HG03378 (cell line): ENCODE data around the gene TWF2.
A peak's percentile ranks its signal among the peaks of the same experiment; 100 is the strongest.

Experiments
- ATAC-seq: cut with Tn5 transposase; IDR thresholded peaks from one replicate; pipeline ENCODE4 v1.9.1; 2021; ENCODE audit warnings: mild to moderate bottlenecking, moderate library complexity; ENCODE audit not compliant: unreplicated experiment

Gene TWF2

GRCh38 chr3:52238193-52238760 lies 681 bp downstream of the TWF2 start:
- ATAC-seq = peak; percentile 4

- ATAC-seq = no peak
These were observed 1.2 kb downstream of the TWF2 start for GRCh38 chr3:52237657-52238172.

GRCh38 chr3:52237006-52237656 lies 1.8 kb downstream of the TWF2 start:
- no peak for ATAC-seq

GRCh38 chr3:52236424-52236886 lies 2.5 kb downstream of the TWF2 start:
- ATAC-seq = no peak

GRCh38 chr3:52234516-52235447 lies 4.2 kb downstream of the TWF2 start:
- ATAC-seq = no peak

- ATAC-seq = no peak
These were observed 5.0 kb downstream of the TWF2 start for GRCh38 chr3:52233968-52234367.

- no peak for ATAC-seq
These were observed 5.8 kb downstream of the TWF2 start for GRCh38 chr3:52233108-52233591.

GRCh38 chr3:52232279-52233107 lies 6.5 kb downstream of the TWF2 start:
- ATAC-seq = no peak

- ATAC-seq = no peak
These were observed 7.3 kb downstream of the TWF2 start for GRCh38 chr3:52231502-52232278.

GRCh38 chr3:52230889-52231499 lies 8.0 kb downstream of the TWF2 start:
- no peak for ATAC-seq

GRCh38 chr3:52230461-52230860 lies 8.5 kb downstream of the TWF2 start:
- ATAC-seq = no peak

- no peak for ATAC-seq
These were observed 9.3 kb downstream of the TWF2 start for GRCh38 chr3:52229656-52230055.

GRCh38 chr3:52228751-52229291 lies 10.1 kb downstream of the TWF2 start:
- ATAC-seq = no peak

GRCh38 chr3:52228266-52228665 lies 10.7 kb downstream of the TWF2 start:
- ATAC-seq = no peak

- no peak for ATAC-seq
These were observed 11.2 kb downstream of the TWF2 start for GRCh38 chr3:52227766-52228165.

GRCh38 chr3:52227117-52227516 lies 11.8 kb downstream of the TWF2 start:
- no peak for ATAC-seq

- no peak for ATAC-seq
These were observed 12.6 kb downstream of the TWF2 start for GRCh38 chr3:52226229-52226817.

- ATAC-seq = peak; percentile 78
These were observed 13.3 kb downstream of the TWF2 start, which contains the start of gene TLR9 for GRCh38 chr3:52225452-52226228. Gene TLR9, minus strand, starts transcription at chr3:52225645. Its CDS starts 116 bp downstream, at chr3:52225529.
